Prostate gland (tissue), 2 donors: Measurements from ENCODE around the gene NUDT17. TPM values are rescaled to one million over a fixed set of nuclear protein-coding genes. Genes with fewer than 3 reads are reported as not detected.

Source experiments
- DNase-seq: peaks from one replicate; pipeline ENCODE4 v3.0.0-alpha.2; 2019; ENCODE audit warnings: low spot score
- H3K27ac ChIP-seq, 2 donors: fragments of 200-600 bp; sonication (generic); 2 replicates each; pipeline ENCODE4 v1.5.1; 2017 to 2019
- H3K27me3 ChIP-seq: fragments of 200-600 bp; sonication (generic); replicated peaks from 2 replicates; pipeline ENCODE4 v1.5.1; 2019; ENCODE audit not compliant: insufficient read depth
- H3K36me3 ChIP-seq, 2 donors: fragments of 200-600 bp; sonication (generic); 1 replicate in 1 of 2; 2 replicates in 1 of 2; pipeline versions ENCODE4 v1.5.1 to v1.8.1; 2017 to 2019
- H3K4me1 ChIP-seq: fragments of 200-600 bp; sonication (generic); replicated peaks from 2 replicates; pipeline ENCODE4 v1.5.1; 2019
- H3K4me3 ChIP-seq, 2 donors: fragments of 200-600 bp; sonication (generic); 2 replicates each; pipeline ENCODE4 v1.5.1; 2017 to 2019
- H3K9me3 ChIP-seq: fragments of 200-600 bp; sonication (generic); 2 replicates; pipeline ENCODE4 v1.5.1; 2017
- POLR2A ChIP-seq: fragments of 450-650 bp; IDR thresholded peaks from one replicate; pipeline ENCODE4 v1.6.1; 2016; ENCODE audit warnings: antibody characterized with exemption, mild to moderate bottlenecking
- POLR2AphosphoS5 ChIP-seq: sonication (generic); formaldehyde crosslinking; IDR thresholded peaks from one replicate; pipeline ENCODE4 v1.6.1; 2017; ENCODE audit warnings: antibody characterized with exemption
- WGBS: methylation state at CpG from one replicate; pipeline ENCODE4 v1.1.5; 2018; 5-methylcytosine and 5-hydroxymethylcytosine counted together
- intact Hi-C: fragments of 100-400 bp; cut with DNase I; formaldehyde crosslinking; loops from one replicate; pipeline ENCODE4 v1.14.2; 2022
- total RNA-seq, 2 donors: library from RNA; depleted of rRNA; stranded (reverse); fragments of >200 nt; gene quantifications; one replicate each; pipeline ENCODE4 v1.1.0, GENCODE V29; 2016
- TF ChIP-seq, protein P1 (sequence below), 4 experiments: fragments of 200-600 bp in 2 of 4; fragments of 450-650 bp in 2 of 4; sonication (generic) in 2 of 4; IDR thresholded peaks; 1 replicate in 3 of 4; 2 replicates in 1 of 4; pipeline ENCODE4 v1.5.1; 2016 to 2019; ENCODE audit warnings: antibody characterized with exemption in 4 of 4, mild to moderate bottlenecking in 2 of 4, moderate library complexity in 2 of 4

Gene NUDT17
- total RNA-seq, 2 donors from 2014 or later, result 3.5 to 8.6 TPM

DNA sequence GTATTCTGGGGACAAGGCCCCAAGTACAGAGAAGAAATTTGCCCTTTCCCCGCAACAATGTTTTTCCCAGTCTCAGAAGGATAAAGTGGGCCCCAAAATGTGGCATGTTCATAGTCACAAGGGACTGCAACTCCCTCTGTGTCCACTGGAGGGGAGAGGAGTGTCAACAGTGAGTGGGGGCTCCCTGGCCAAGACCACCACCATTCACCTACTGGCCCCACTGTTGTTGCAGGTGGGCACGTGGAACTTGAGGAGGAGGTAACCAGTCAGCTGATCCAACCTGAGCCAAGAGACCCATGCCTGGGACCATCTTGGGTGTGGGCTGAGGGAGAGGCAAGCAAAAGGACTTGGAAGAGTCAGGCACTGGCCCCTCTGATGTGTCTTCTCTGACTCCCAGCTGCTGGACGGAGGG, 777 bp downstream of the NUDT17 start:
- Histone ChIP-seq H3K9me3 (no peaks in the 10 kb centered on the region), H3K4me1 (no peaks in the 10 kb centered on the region), H3K27ac (peak overlapping the region; percentile 55 to 75), H3K27me3 (no peaks in the 10 kb centered on the region), H3K4me3 (peak overlapping the region; percentile 24 to 44), H3K36me3 (peaks cover 8 to 21% of the 10 kb centered on the region in 2 donors)
- DNase-seq, result no peak
- intact Hi-C loops, result loop anchor here (5.0 kb wide), 1 partner anchor 171 kb away; no protein-coding TSS in a partner anchor
- 61% methylated on average over 3 of the region's 3 CpGs for whole genome bisulfite sequencing
- TF ChIP-seq, protein P1, sequence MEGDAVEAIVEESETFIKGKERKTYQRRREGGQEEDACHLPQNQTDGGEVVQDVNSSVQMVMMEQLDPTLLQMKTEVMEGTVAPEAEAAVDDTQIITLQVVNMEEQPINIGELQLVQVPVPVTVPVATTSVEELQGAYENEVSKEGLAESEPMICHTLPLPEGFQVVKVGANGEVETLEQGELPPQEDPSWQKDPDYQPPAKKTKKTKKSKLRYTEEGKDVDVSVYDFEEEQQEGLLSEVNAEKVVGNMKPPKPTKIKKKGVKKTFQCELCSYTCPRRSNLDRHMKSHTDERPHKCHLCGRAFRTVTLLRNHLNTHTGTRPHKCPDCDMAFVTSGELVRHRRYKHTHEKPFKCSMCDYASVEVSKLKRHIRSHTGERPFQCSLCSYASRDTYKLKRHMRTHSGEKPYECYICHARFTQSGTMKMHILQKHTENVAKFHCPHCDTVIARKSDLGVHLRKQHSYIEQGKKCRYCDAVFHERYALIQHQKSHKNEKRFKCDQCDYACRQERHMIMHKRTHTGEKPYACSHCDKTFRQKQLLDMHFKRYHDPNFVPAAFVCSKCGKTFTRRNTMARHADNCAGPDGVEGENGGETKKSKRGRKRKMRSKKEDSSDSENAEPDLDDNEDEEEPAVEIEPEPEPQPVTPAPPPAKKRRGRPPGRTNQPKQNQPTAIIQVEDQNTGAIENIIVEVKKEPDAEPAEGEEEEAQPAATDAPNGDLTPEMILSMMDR (IDR thresholded peaks at IDR 0.05), result peak in 2 of 4 experiments; percentile 48 to 57
- TF ChIP-seq POLR2AphosphoS5, result no peak

DNA sequence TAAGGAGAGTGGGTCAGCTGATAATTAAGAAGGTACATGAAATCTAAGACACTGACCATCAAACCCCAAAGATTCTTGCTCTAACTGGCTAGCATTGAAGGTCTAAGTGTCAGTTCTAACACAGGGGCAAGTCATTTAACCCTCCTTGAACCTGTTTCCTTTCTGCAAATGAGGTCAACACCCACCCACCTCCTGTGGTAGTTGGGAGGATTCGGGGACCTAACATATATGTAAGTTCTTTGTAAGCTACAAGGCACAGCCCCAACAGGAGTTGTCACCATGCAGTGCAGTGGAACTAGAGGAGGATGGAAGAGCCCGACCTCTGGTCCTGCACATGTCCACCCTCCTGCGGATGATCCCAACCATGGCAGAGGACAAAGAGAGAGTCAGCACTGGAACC, 2.4 kb downstream of the NUDT17 start:
- Histone ChIP-seq H3K27me3 (no peaks in the 10 kb centered on the region), H3K4me3 (no peak overlapping the region), H3K4me1 (no peaks in the 10 kb centered on the region), H3K9me3 (no peaks in the 10 kb centered on the region), H3K36me3 (peaks cover 8 to 21% of the 10 kb centered on the region in 2 donors), H3K27ac (no peak overlapping the region)
- intact Hi-C loops, result loop anchor here (5.0 kb wide), 1 partner anchor 169 kb away; no protein-coding TSS in a partner anchor
- no peak for DNase-seq
- WGBS, result 60% methylated on average over 3 of the region's 3 CpGs
- no peak for TF ChIP-seq POLR2A
- TF ChIP-seq, protein P1 (IDR thresholded peaks at IDR 0.05), result no peak
- TF ChIP-seq POLR2AphosphoS5, result no peak

DNA sequence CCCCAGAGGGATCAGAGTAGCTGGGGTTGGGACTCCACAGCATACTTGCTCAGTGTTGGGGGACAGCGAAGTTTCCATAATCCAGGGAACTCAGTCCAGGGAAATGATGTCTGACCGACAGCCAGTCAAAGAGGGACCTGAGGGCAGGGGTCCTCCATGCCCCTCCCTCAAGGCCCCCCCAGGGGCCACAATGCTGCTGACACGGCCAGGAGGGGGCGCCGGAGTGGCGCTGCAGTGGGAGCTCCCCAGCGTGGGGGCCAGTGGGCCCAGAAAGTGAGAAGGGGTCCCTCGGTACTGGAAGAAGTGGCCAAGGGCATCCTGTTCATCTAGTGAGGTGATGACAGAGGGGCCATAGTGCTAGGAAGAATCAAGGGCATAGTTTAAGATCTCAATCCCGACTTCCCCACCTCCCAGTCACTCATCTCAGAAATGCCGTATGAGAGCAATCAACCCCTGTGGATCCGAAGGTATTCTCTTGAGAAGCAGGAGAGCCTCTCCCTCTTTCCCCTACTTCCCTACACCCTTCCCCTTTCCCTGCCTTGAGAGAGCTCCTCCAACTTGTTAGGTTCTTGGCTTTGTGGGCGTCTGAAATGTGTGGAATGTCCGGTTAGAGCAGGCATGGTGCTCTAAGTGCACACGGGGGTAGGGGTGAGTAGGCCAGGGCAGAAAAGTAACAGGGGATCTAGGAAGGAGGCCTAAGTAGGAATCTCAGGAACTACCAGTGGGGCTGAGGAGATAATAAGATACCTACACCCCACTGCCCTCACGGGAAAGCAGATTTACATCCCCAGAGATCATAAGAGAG, 4.1 kb downstream of the NUDT17 start:
- intact Hi-C loops, result loop anchor here (5.0 kb wide), 1 partner anchor 168 kb away; no protein-coding TSS in a partner anchor
- no peak for TF ChIP-seq POLR2AphosphoS5
- TF ChIP-seq, protein P1 (IDR thresholded peaks at IDR 0.05), result no peak
- no peak for TF ChIP-seq POLR2A
- no peak for DNase-seq

DNA sequence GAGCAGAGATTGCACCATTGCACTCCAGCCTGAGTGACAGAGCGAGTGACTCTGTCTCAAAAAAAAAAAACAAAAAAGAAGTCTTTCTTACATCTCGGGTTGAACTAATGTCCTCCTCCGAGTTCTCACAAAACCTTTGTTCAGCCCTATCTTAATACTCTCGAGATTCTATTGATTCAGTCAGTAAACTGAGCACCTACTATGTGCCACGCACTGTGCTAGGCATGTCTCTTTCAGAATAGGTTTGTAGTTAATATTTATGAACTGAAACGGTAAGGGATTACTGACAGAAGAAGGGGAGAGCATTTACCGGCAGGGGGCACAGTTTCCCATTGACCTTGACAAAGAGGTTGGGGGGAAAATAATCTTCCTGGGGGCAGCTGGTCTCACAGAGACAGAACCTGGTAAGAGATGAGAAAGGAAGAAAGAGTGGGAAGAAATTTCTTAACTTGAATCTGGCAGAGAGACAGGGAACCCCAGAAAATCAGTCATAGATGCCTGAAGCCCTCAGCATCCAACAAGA, 10.1 kb downstream of the NUDT17 start:
- H3K4me1 ChIP-seq, result peaks cover 5% of the 10 kb centered on the region
- 83% methylated on average over 7 of the region's 7 CpGs for WGBS
- TF ChIP-seq POLR2A (no peak), POLR2AphosphoS5 (no peak)
- TF ChIP-seq, protein P1 (IDR thresholded peaks at IDR 0.05), result no peak
- no peak overlapping the region for H3K27ac ChIP-seq
- no peak for DNase-seq
- no peaks in the 10 kb centered on the region for H3K9me3 ChIP-seq
- H3K36me3 ChIP-seq, result peaks cover 8 to 23% of the 10 kb centered on the region in 2 donors
- no peaks in the 10 kb centered on the region for H3K27me3 ChIP-seq
- no peak overlapping the region for H3K4me3 ChIP-seq
- intact Hi-C loops, result no loop called here

More for the DNA sequence above, 4.1 kb downstream of the NUDT17 start:
- no peak overlapping the region for H3K4me3 ChIP-seq
- no peaks in the 10 kb centered on the region for H3K27me3 ChIP-seq
- H3K9me3 ChIP-seq, result no peaks in the 10 kb centered on the region
- H3K27ac ChIP-seq, result no peak overlapping the region
- 76% methylated on average over 15 of the region's 15 CpGs for WGBS
- no peaks in the 10 kb centered on the region for H3K4me1 ChIP-seq
- H3K36me3 ChIP-seq, result peaks cover 8 to 28% of the 10 kb centered on the region in 2 donors
